Measurements from ENCODE around the gene FBXO30. TPM values are rescaled to one million over a fixed set of nuclear protein-coding genes. Genes with fewer than 3 reads are reported as not detected.

Gene FBXO30
- total and polyA plus RNA-seq, 12 donors = 3.6 to 18.4 (median 13.2) TPM

DNA sequence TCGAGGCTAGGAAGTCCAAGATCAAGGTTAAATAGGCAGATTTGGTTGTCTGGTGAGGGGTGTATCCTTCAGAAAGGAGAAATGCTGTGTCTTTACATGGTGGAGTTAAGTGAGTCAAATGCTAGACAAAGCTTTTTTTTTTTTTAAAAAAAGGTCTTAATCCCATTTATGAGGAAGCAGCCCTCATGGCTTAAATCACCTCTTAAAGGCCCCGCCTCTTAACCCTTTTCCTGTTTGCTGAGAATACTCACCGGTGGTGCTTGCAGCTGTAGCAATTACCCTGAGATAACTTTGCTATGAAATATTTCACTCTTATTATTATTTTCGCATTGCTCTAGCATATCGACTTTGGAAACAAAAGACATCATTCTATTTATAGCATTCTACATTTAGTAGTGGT is 30.8 kb downstream of the FBXO30 start:
- peaks cover 0 to 6% (median 0%) of the 10 kb centered on the region in 9 donors for H3K36me3 ChIP-seq
- peaks cover 0 to 12% (median 0%) of the 10 kb centered on the region in 9 donors for H3K4me1 ChIP-seq
- H3K9me3 ChIP-seq = peaks cover 0 to 26% (median 0%) of the 10 kb centered on the region in 11 donors
- intact Hi-C loops (cut with DNase I) = no loop called here
- no peaks in the 10 kb centered on the region for H3K27me3 ChIP-seq
- ATAC-seq = no peak
- H3K27ac ChIP-seq = no peak overlapping the region
- no peak for DNase-seq
- 73 to 76% methylated on average over 5 of the region's 5 CpGs for WGBS, 2 donors
- TF ChIP-seq, protein P1, sequence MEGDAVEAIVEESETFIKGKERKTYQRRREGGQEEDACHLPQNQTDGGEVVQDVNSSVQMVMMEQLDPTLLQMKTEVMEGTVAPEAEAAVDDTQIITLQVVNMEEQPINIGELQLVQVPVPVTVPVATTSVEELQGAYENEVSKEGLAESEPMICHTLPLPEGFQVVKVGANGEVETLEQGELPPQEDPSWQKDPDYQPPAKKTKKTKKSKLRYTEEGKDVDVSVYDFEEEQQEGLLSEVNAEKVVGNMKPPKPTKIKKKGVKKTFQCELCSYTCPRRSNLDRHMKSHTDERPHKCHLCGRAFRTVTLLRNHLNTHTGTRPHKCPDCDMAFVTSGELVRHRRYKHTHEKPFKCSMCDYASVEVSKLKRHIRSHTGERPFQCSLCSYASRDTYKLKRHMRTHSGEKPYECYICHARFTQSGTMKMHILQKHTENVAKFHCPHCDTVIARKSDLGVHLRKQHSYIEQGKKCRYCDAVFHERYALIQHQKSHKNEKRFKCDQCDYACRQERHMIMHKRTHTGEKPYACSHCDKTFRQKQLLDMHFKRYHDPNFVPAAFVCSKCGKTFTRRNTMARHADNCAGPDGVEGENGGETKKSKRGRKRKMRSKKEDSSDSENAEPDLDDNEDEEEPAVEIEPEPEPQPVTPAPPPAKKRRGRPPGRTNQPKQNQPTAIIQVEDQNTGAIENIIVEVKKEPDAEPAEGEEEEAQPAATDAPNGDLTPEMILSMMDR (IDR thresholded peaks at IDR 0.05) = no peak
- no peak overlapping the region for H3K4me3 ChIP-seq

- TF ChIP-seq, protein P1 (IDR thresholded peaks at IDR 0.05) = no peak
- DNase-seq = no peak
- intact Hi-C loops (cut with DNase I) = no loop called here
- H3K27me3 ChIP-seq = no peaks in the 10 kb centered on the region
- no peaks in the 10 kb centered on the region for H3K4me1 ChIP-seq
- H3K4me3 ChIP-seq = no peak overlapping the region
- 82 to 83% methylated on average over 1 of the region's 1 CpG for WGBS, 2 donors
- ATAC-seq = no peak
- peaks cover 0 to 17% (median 0%) of the 10 kb centered on the region in 11 donors for H3K9me3 ChIP-seq
- no peaks in the 10 kb centered on the region for H3K36me3 ChIP-seq
- H3K27ac ChIP-seq = no peak overlapping the region
Observed at GRCh38 chr6:145772846-145773245, 41.7 kb downstream of the FBXO30 start.

DNA sequence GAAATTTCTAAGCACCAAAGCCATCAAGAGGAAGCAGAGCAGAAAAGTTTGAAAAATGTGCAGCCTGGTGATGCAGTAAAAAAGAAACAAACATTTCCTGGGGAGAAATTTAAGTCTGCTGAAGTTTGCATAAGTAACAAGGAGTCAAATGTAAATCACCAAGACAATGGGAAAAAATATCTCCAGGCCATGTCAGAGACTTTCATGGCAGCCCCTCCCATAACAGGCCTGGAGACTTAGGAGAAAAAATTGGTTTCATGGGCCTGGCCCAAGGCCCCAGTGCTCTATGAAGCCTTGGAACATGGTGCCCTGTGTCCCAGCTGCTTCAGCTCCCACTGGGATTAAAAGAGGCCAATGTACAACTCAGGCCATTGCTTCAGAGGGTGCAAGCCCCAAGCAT is 49.1 kb downstream of the FBXO30 start:
- Histone ChIP-seq H3K9me3 (peaks cover 0 to 3% (median 0%) of the 10 kb centered on the region in 11 donors), H3K36me3 (no peaks in the 10 kb centered on the region), H3K4me1 (no peaks in the 10 kb centered on the region), H3K4me3 (no peak overlapping the region), H3K27ac (no peak overlapping the region), H3K27me3 (no peaks in the 10 kb centered on the region)
- TF ChIP-seq, protein P1 (IDR thresholded peaks at IDR 0.05) = no peak
- intact Hi-C loops (cut with DNase I) = loop anchor here in 1 of 10 donors (10.0 kb wide), 1 partner anchor 119 kb away; no protein-coding TSS in a partner anchor
- ATAC-seq = no peak
- no peak for DNase-seq

DNA sequence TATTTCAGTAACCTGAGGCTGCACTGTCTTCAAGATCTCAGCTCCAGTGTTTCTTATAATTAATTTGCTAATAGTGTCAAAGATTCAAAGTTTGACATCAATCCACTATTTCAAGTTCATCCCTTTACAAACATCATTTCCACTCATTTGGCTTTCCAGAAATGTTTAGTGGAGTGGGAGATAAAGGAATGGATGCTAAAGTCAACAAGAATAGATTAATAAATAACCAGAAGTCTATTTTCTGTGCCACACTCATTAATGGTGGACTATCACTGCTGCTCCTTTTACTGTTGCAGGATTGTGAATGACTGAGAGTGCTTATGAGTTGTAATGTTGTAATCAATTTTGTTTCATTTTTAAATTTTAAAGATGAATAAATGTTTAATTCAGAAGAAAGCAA is 50.9 kb downstream of the FBXO30 start:
- DNase-seq (no peak), ATAC-seq (no peak)
- intact Hi-C loops (cut with DNase I) = loop anchor here in 1 of 10 donors (10.0 kb wide), 1 partner anchor 121 kb away; no protein-coding TSS in a partner anchor
- Histone ChIP-seq H3K27ac (no peak overlapping the region), H3K36me3 (no peaks in the 10 kb centered on the region), H3K27me3 (no peaks in the 10 kb centered on the region), H3K4me3 (no peak overlapping the region), H3K9me3 (no peaks in the 10 kb centered on the region), H3K4me1 (no peaks in the 10 kb centered on the region)
- TF ChIP-seq, protein P1 (IDR thresholded peaks at IDR 0.05) = no peak

All from heart right ventricle (tissue), 16 donors.